HG03064 (cell line): ENCODE results near the gene KRT73.

Experiments
- ATAC-seq: cut with Tn5 transposase; IDR thresholded peaks from one replicate; pipeline ENCODE4 v1.9.1; 2021; ENCODE audit warnings: low read depth; ENCODE audit not compliant: unreplicated experiment

Gene KRT73

DNA sequence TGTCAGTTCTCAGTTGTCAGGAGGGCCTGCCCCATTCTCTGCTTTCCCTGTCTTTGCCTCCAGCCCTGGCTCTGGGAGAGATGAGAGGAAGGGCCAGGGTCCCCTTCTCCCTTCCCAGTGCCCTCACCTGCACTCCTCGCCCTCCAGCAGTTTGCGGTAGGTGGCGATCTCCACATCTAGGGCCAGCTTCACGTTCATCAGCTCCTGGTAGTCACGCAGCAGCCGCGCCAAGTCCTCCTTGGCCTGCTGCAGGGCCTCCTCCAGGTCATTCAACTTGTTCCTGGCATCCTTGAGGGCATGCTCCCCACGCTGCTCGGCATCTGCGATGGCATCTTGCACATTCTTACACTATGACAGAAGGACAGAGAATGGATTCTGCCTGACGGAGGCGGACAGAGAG is 28.3 kb upstream of the KRT73 start:
- ATAC-seq: no peak

DNA sequence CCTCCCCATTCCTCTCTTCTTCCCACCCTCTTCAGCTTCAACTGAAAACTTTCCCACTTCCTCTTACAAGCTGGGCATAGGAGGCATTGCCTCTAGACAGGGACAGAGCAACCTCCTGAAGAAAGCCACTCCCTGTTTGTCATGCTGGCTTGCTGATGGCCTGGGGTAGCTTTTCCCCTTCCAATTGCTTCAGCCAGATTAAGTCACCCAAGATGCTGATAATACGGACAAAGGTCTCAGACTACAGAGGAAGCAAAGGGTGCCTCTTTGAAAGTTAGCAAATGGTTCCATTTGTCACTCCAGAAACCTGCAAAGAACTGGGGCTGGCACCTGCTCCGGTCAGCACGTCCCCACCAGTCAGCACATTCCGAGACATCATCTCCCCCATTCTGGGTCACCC is 27.6 kb upstream of the KRT73 start:
- no peak for ATAC-seq

- ATAC-seq: no peak
Measured at GRCh38 chr12:52645120-52645761, 26.9 kb upstream of the KRT73 start.

DNA sequence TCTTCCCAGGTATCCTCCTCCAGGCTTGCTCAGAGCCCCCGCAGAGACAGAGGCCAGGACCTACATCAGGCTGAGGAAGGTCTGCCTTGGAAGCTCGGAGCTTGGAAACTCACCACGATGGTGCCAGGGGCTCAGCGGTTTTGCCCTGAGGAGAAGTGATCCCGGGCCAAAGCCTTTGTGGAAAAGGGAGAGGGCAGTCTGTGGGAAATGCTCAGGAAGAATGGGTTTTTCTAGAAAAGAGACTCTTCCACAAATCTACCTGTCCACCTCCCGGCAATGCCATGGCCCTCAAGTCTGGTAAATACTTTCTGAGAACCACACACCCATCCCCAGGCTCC is 25.7 kb upstream of the KRT73 start:
- no peak for ATAC-seq

DNA sequence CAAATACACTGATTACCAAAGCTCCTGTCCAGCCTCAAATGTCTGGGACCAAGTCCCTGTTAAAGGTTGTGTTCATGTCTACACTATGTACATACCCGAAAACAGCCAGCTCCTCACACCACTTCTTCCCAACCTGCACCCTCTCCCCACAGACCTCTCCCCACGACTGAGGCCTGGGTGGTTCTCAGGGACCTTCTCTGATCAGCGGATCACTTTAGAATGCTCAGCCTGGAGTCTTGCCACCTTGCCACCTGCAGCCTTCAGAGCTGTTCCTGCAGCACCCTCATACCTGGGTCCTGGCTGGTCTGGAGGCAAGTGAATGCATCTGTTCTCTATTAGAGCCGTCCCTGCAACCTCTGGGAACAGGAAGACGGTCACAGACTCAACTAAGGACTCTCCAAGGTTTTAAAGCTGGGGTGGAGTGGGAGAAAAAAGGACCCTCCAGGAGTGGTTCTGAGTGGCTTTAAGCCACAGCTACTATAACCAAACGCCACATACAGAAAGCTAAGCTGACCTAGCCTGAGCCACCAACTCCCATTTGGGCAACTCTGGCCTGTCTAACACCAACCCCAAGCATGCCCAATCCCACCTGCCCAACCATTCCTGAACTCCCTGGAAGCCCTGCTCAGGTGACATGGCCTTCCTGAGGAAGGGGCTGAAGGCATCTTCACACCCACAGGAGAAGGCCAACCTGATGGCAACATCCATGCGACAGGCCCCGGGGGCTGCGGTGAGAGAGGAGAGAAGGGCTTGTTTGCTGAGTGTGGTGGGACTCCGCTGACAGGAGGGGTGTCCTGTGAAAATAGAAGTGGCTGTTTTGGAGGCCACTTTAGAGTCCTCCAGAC is 25.1 kb upstream of the KRT73 start:
- ATAC-seq: no peak

- ATAC-seq: no peak
Measured at GRCh38 chr12:52641468-52641867, 23.1 kb upstream of the KRT73 start.

GRCh38 chr12:52637299-52637698 is 18.9 kb upstream of the KRT73 start:
- no peak for ATAC-seq

DNA sequence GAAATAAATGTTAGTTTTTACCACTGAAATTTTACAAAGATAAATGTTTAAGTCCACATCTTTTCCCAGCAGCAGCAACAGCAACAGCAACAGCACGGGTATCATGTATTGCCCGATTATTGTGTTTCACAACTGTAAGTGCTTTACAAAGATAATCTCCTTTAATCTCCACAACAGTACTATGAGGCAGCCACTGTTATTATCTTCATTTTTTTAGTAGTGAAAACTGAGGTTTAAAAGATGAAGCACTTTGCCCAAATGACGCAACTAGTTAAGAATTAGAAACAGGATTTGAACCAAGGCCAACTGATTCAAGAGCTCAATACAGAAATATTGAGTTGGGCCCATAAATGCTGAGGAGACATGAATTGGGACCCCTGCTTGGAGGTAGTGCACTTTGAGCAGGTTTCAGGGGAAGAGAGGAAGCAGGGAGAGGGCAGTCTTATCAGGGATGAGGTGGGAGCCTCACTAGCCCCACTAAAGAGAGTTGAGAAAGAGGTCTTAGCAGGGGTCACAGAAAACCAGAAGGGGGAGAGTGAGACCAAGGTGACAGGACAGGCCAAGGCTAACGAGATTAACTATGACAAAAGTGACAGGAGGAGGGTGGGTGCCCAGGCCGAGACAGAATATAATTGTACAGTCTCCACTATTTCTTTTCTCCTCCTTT is 18.4 kb upstream of the KRT73 start:
- ATAC-seq: no peak

- ATAC-seq: no peak
Measured at GRCh38 chr12:52636189-52636588, 17.8 kb upstream of the KRT73 start.

- ATAC-seq: no peak
Measured at GRCh38 chr12:52634266-52635056, 16.1 kb upstream of the KRT73 start.

DNA sequence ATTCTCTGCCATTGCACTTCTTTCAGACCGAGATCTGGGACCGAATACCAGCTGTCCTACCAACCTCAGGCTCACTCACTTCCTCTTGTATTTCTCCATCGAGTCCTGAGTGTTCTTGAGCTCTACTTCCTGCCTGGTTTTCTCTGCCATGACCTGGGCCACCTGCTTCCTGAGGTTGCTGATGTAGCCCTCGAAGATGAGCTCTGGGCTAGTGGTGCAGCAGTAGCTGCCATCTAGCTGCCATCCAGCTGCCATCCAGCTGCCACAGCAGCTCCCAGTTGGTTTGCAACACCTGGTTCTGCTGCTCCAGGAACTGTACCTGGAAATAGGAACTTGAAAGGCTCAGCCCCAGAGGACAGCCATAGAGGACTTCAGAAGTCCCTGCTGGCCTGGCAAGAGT is 15.0 kb upstream of the KRT73 start:
- ATAC-seq: no peak

- no peak for ATAC-seq
Measured at GRCh38 chr12:52632656-52633055, 14.3 kb upstream of the KRT73 start.

DNA sequence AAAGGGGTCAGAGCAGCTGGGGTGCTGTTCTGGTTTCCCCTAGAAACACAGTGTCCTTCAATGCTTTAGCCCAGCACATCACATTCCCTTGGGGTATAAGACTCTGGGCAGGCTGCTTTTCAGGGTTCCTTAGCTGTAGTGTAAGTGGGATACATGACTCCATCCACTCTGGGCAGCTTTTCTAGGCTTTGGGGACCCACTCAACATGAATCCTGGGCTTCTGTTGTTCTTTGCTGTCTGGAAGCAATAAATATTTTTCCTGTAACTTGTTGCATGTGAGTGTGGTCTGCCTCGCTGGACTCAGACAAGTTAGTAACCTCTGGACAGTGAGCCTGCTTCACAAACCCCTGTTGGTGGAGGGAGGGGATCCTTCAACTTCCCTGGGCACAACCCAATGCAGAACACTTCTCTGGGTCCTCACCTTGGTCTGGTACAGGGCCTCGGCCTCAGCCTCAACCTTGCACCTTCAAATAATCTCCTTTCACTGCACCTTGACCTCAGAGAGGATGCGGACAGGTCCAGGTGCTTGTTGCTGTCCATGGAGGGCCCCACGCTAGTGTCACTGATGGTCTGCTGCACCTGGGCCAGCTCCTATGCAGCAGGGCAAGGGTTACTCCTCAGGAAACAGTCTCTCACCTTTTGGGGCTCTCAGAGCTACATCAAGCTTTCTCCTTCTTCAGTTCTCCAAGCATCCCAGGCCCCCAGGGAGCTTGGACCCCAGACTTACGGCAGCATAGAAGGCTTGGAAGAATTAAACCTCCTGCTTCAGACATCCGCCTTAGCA is 13.5 kb upstream of the KRT73 start:
- ATAC-seq: no peak

GRCh38 chr12:52631264-52631663 is 12.9 kb upstream of the KRT73 start:
- no peak for ATAC-seq

GRCh38 chr12:52630599-52631200 is 12.3 kb upstream of the KRT73 start:
- no peak for ATAC-seq

- ATAC-seq: no peak
Measured at GRCh38 chr12:52630008-52630500, 11.7 kb upstream of the KRT73 start.

- no peak for ATAC-seq
Measured at GRCh38 chr12:52629281-52630007, 11.1 kb upstream of the KRT73 start.

DNA sequence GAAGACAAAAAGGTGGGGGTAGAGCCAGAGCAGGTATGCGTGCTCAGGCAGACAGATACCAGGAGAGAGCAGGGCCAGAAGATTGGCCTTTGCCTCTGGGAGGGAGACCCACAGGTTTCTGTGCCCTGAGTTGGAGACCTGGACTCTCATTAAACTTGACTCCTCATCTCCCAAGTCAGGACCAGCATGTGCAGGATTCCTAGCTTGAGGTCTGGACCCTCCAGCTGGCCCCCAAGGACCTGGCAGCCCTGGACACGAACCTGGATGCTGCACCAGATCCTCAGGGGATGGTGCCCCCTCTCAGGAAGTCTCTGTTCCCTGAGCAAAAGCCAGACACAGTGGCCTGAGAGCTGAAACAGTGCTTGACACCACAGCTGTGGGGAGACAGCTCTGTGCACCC is 10.5 kb upstream of the KRT73 start:
- no peak for ATAC-seq

DNA sequence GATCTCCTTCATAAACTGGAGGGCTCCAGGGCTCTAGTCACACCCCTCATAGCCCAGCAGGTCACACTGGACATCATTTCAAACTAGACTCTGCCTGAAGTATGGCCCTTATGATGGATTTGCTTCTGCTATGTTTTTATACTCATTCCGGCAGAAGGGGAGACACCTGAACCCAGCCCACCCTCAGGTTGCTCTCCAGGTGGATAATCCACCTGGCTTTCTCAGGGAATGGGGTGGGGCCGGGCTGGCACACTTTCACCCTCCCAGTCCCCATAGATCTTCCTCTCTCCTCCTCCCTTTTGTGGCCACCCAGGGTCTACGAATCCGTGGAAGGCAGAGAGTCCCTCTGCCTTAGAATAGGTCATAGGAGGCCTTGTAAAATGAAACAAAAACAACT is 9.8 kb upstream of the KRT73 start:
- no peak for ATAC-seq
